Right lobe of liver (tissue), 6 donors: Measurements from ENCODE around the gene PRR16. TPM values are rescaled to one million over a fixed set of nuclear protein-coding genes. Genes with fewer than 3 reads are reported as not detected.

ENCODE experiments used
- ATAC-seq, 4 donors: fragments of 200-7000 bp; cut with Tn5 transposase; one replicate each; pipeline ENCODE4 v1.9.1; 2020; ENCODE audit warnings: mild to moderate bottlenecking in 4 of 4, moderate library complexity in 4 of 4
- DNase-seq, 3 donors: peaks; one replicate each; pipeline ENCODE4 v3.0.0-alpha.2; 2020
- H3K27ac ChIP-seq, 3 donors: fragments of 200-600 bp; one replicate each; pipeline ENCODE4 v1.8.0; 2022
- H3K27me3 ChIP-seq, 2 donors: fragments of 200-600 bp; one replicate each; pipeline ENCODE4 v1.8.0; 2022
- H3K36me3 ChIP-seq, 4 donors: fragments of 200-600 bp; sonication (generic) in 1 of 4; one replicate each; pipeline versions ENCODE4 v1.5.1 to v1.8.0; 2017 to 2022; ENCODE audit warnings: control low read depth in 1 of 4
- H3K4me1 ChIP-seq, 4 donors: fragments of 200-600 bp; sonication (generic) in 1 of 4; one replicate each; pipeline versions ENCODE4 v1.5.1 to v1.8.0; 2017 to 2022; ENCODE audit warnings: control low read depth in 1 of 4
- H3K4me3 ChIP-seq, 3 donors: fragments of 200-600 bp; one replicate each; pipeline ENCODE4 v1.8.0; 2022
- H3K9me3 ChIP-seq, 4 donors: fragments of 200-600 bp; sonication (generic) in 1 of 4; one replicate each; pipeline versions ENCODE4 v1.5.1 to v1.8.0; 2017 to 2022; ENCODE audit warnings: control low read depth in 1 of 4
- CTCF ChIP-seq, 4 donors: fragments of 200-600 bp in 3 of 4; fragments of 450-650 bp in 1 of 4; IDR thresholded peaks; one replicate each; pipeline versions ENCODE4 v1.5.1 to v1.8.0; 2016 to 2022; ENCODE audit warnings: antibody characterized with exemption in 4 of 4, mild to moderate bottlenecking in 2 of 4
- POLR2A ChIP-seq: fragments of 450-650 bp; IDR thresholded peaks from one replicate; pipeline ENCODE4 v1.6.1; 2017; ENCODE audit warnings: antibody characterized with exemption, mild to moderate bottlenecking
- WGBS: methylation state at CpG from one replicate; pipeline ENCODE4 v1.1.6; 2018; ENCODE audit warnings: low coverage, low lambda C conversion rate; ENCODE audit not compliant: insufficient coverage; ENCODE audit errors: missing lambda C conversion rate; 5-methylcytosine and 5-hydroxymethylcytosine counted together
- intact Hi-C, 2 donors: fragments of 100-400 bp; cut with DNase I; formaldehyde crosslinking; loops; one replicate each; pipeline versions ENCODE4 v1.11.2 to v1.14.1; 2022
- total RNA-seq, 6 experiments: library from RNA; depleted of rRNA in 2 of 6; stranded (reverse); fragments of >200 nt in 2 of 6; fragmentation: NEBNext Ultra II Directional in 3 of 6; extraction: Animal tissue kit (Norgen Biotek cat#: 25700) in 3 of 6; gene quantifications; one replicate each; pipeline versions ENCODE4 v1.1.0 to v1.2.4, GENCODE V29; 2016 to 2023
- donor health status: DM: no; HTN: yes; CAD: no.
- donor health status: DM: no; HTN: no; CAD: no.
- donor health status: DM: no; HTN: no; CAD: no.
- donor health status: DM: no; HTN: yes; CAD: no.
- donor health status: DM: no; HTN: yes; CAD: no.

PRR16 gene
- total RNA-seq, 6 experiments from 2014 or later, result 0.16 to 1.2 (median 0.39) TPM; not detected in 1

- no peak for DNase-seq
- H3K9me3 ChIP-seq, result no peaks in the 10 kb centered on the region
- intact Hi-C loops, result no loop called here
- peaks cover 5 to 18% of the 10 kb centered on the region in 2 donors for H3K27me3 ChIP-seq
- no peaks in the 10 kb centered on the region for H3K36me3 ChIP-seq
- ATAC-seq, result no peak
- no peak for TF ChIP-seq CTCF (IDR thresholded peaks at IDR 0.05)
- peaks cover 0 to 18% (median 0%) of the 10 kb centered on the region in 4 donors for H3K4me1 ChIP-seq
- no peak overlapping the region for H3K4me3 ChIP-seq
- no peak overlapping the region for H3K27ac ChIP-seq
- WGBS, result 53% methylated on average over 4 of the region's 4 CpGs
These were observed 2.4 kb downstream of the PRR16 start for GRCh38 chr5:120466341-120467006.

- ATAC-seq (no peak), DNase-seq (no peak)
- Histone ChIP-seq H3K36me3 (no peaks in the 10 kb centered on the region), H3K4me1 (no peaks in the 10 kb centered on the region), H3K9me3 (no peaks in the 10 kb centered on the region), H3K27ac (no peak overlapping the region), H3K27me3 (peaks cover 5 to 9% of the 10 kb centered on the region in 2 donors), H3K4me3 (no peak overlapping the region)
- intact Hi-C loops, result no loop called here
- TF ChIP-seq POLR2A, result no peak
- TF ChIP-seq CTCF (IDR thresholded peaks at IDR 0.05), result no peak
These were observed 7.9 kb downstream of the PRR16 start for GRCh38 chr5:120471971-120472370.

- Histone ChIP-seq H3K9me3 (no peaks in the 10 kb centered on the region), H3K36me3 (no peaks in the 10 kb centered on the region), H3K4me3 (no peak overlapping the region), H3K4me1 (no peaks in the 10 kb centered on the region), H3K27ac (no peak overlapping the region), H3K27me3 (peaks cover 0 to 8% of the 10 kb centered on the region in 2 donors)
- ATAC-seq (no peak), DNase-seq (no peak)
- TF ChIP-seq POLR2A (no peak), CTCF (IDR thresholded peaks at IDR 0.05) (no peak)
- intact Hi-C loops, result no loop called here
These were observed 8.8 kb downstream of the PRR16 start for GRCh38 chr5:120472911-120473310.

GRCh38 chr5:120473332-120473731 is 9.2 kb downstream of the PRR16 start:
- H3K27me3 ChIP-seq, result peaks cover 0 to 4% of the 10 kb centered on the region in 2 donors
- no peaks in the 10 kb centered on the region for H3K36me3 ChIP-seq
- H3K4me1 ChIP-seq, result no peaks in the 10 kb centered on the region
- DNase-seq (no peak), ATAC-seq (no peak)
- TF ChIP-seq CTCF (IDR thresholded peaks at IDR 0.05), result no peak
- TF ChIP-seq POLR2A, result no peak
- no peak overlapping the region for H3K4me3 ChIP-seq
- intact Hi-C loops, result no loop called here
- no peak overlapping the region for H3K27ac ChIP-seq
- WGBS, result 35% methylated on average over 2 of the region's 2 CpGs
- no peaks in the 10 kb centered on the region for H3K9me3 ChIP-seq

GRCh38 chr5:120476063-120476462 is 12.0 kb downstream of the PRR16 start:
- H3K36me3 ChIP-seq, result no peaks in the 10 kb centered on the region
- TF ChIP-seq CTCF (IDR thresholded peaks at IDR 0.05) (no peak), POLR2A (no peak)
- no peaks in the 10 kb centered on the region for H3K27me3 ChIP-seq
- intact Hi-C loops, result no loop called here
- no peaks in the 10 kb centered on the region for H3K4me1 ChIP-seq
- no peak overlapping the region for H3K27ac ChIP-seq
- H3K9me3 ChIP-seq, result no peaks in the 10 kb centered on the region
- no peak for ATAC-seq
- no peak overlapping the region for H3K4me3 ChIP-seq
- DNase-seq, result no peak
- WGBS, result 20% methylated on average over 1 of the region's 1 CpG
